A673 (cell line): ENCODE data around the gene TCF7L2.

Experiments used
- EZH2 ChIP-seq: fragments of 200-600 bp; sonication (generic); IDR thresholded peaks from 2 replicates; pipeline ENCODE4 v1.6.1; 2017; ENCODE audit warnings: borderline replicate concordance, low read depth, mild to moderate bottlenecking, mixed read lengths, antibody characterized with exemption, low read length; ENCODE audit not compliant: poor library complexity, severe bottlenecking
- TF ChIP-seq, protein P1 (sequence below): fragments of 300-800, 200-600 bp; sonication (generic); conservative IDR thresholded peaks from 2 replicates; pipeline ENCODE4 v1.5.1; 2017; ENCODE audit warnings: low read depth, mild to moderate bottlenecking, antibody characterized with exemption, low read length, moderate library complexity, mixed read lengths

DNA sequence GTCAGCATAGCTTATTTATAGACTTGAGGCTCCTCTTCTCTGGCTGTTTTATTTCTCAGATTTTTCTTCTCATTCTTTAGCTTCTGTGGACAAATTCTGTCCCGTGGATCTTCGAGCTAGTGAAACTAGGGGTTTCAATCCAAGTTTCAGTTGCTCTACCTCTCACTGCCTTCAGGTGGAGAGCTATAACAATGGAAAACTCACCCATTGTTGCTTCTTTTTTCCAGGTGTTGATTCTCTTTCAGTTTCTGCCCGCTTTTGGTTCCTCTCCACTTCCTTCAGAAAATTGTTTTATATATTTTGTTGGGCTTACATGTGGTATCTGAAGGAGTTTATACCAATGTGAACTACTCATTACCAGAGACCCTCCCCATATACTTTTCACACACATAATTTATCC is 266.1 kb downstream of the TCF7L2 start:
- TF ChIP-seq, protein P1, sequence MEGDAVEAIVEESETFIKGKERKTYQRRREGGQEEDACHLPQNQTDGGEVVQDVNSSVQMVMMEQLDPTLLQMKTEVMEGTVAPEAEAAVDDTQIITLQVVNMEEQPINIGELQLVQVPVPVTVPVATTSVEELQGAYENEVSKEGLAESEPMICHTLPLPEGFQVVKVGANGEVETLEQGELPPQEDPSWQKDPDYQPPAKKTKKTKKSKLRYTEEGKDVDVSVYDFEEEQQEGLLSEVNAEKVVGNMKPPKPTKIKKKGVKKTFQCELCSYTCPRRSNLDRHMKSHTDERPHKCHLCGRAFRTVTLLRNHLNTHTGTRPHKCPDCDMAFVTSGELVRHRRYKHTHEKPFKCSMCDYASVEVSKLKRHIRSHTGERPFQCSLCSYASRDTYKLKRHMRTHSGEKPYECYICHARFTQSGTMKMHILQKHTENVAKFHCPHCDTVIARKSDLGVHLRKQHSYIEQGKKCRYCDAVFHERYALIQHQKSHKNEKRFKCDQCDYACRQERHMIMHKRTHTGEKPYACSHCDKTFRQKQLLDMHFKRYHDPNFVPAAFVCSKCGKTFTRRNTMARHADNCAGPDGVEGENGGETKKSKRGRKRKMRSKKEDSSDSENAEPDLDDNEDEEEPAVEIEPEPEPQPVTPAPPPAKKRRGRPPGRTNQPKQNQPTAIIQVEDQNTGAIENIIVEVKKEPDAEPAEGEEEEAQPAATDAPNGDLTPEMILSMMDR = no peak
- no peak for TF ChIP-seq EZH2
